A549 (cell line): ENCODE measurements around the gene PITX3. TPM values are rescaled to one million over a fixed set of nuclear protein-coding genes. Genes with fewer than 3 reads are reported as not detected.

Experiments used
- ATOH8 ChIP-seq: fragments of 250-450 bp; sonication (Bioruptor Pico); IDR thresholded peaks from 2 replicates; pipeline ENCODE4 v1.5.0; 2020; ENCODE audit warnings: low read depth, mild to moderate bottlenecking, moderate library complexity
- BCL3 ChIP-seq: fragments of >200 bp; sonication (Bioruptor Twin); formaldehyde crosslinking; IDR thresholded peaks from 3 replicates; pipeline ENCODE4 v1.6.1; 2016
- BHLHE40 ChIP-seq: IDR thresholded peaks from 2 replicates; pipeline ENCODE4 v1.6.1; 2012; ENCODE audit warnings: low read depth, low read length, inconsistent platforms
- CBX8 ChIP-seq: fragments of 200-600 bp; sonication (generic); IDR thresholded peaks from 2 replicates; pipeline ENCODE4 v1.6.1; 2016
- CEBPB ChIP-seq, 2 experiments: fragments of >200 bp in 1 of 2; sonication (Bioruptor Twin) in 1 of 2; formaldehyde crosslinking in 1 of 2; IDR thresholded peaks; 2 replicates each; pipeline ENCODE4 v1.6.1; 2012 to 2016
- CHD2 ChIP-seq: fragments of 150-350 bp; IDR thresholded peaks from 2 replicates; pipeline ENCODE4 v1.6.1; 2014; ENCODE audit warnings: low read length; ENCODE audit not compliant: partially characterized antibody
- E2F6 ChIP-seq: IDR thresholded peaks from 2 replicates; pipeline ENCODE4 v1.6.1; 2012; ENCODE audit warnings: low read depth, borderline replicate concordance
- EHF ChIP-seq: fragments of 250-450 bp; sonication (Bioruptor Pico); IDR thresholded peaks from 2 replicates; pipeline ENCODE4 v1.5.0; 2020; ENCODE audit warnings: mild to moderate bottlenecking
- EHMT2 ChIP-seq: fragments of 200-600 bp; sonication (generic); IDR thresholded peaks from 2 replicates; pipeline ENCODE4 v1.6.1; 2016; ENCODE audit warnings: antibody characterized with exemption, low read depth, mild to moderate bottlenecking, moderate library complexity
- ELK1 ChIP-seq: fragments of 150-350 bp; IDR thresholded peaks from 2 replicates; pipeline ENCODE4 v1.6.1; 2014; ENCODE audit warnings: low read depth, mild to moderate bottlenecking, low read length
- ESRRA ChIP-seq: fragments of 150-350 bp; IDR thresholded peaks from 2 replicates; pipeline ENCODE4 v1.6.1; 2014; ENCODE audit warnings: mild to moderate bottlenecking, low read length, borderline replicate concordance
- FOSB ChIP-seq: fragments of 250-450 bp; sonication (Bioruptor Pico); IDR thresholded peaks from 2 replicates; pipeline ENCODE4 v1.5.0; 2020; ENCODE audit warnings: mild to moderate bottlenecking, moderate library complexity
- FOSL2 ChIP-seq, 2 experiments: fragments of 450-650 bp in 1 of 2; fragments of >200 bp in 1 of 2; sonication (Bioruptor Twin) in 1 of 2; formaldehyde crosslinking; IDR thresholded peaks; 2 replicates each; pipeline versions ENCODE4 v1.5.0 to v1.6.1; 2016 to 2020; ENCODE audit warnings: mild to moderate bottlenecking in 1 of 2, moderate library complexity in 1 of 2
- HDAC2 ChIP-seq: fragments of 200-600 bp; sonication (generic); IDR thresholded peaks from 2 replicates; pipeline ENCODE4 v1.6.1; 2016
- HEYL ChIP-seq: fragments of 250-450 bp; sonication (Bioruptor Pico); IDR thresholded peaks from 2 replicates; pipeline ENCODE4 v1.8.0; 2021; ENCODE audit warnings: mild to moderate bottlenecking, moderate library complexity
- HMGXB4 ChIP-seq: fragments of 250-450 bp; sonication (Bioruptor Pico); IDR thresholded peaks from 2 replicates; pipeline ENCODE4 v1.5.0; 2021; ENCODE audit warnings: mild to moderate bottlenecking, moderate library complexity, borderline replicate concordance
- HOXA7 ChIP-seq: fragments of 250-450 bp; sonication (Bioruptor Pico); IDR thresholded peaks from 2 replicates; pipeline ENCODE4 v1.5.0; 2020; ENCODE audit warnings: mild to moderate bottlenecking, moderate library complexity
- JUNB ChIP-seq: fragments of >200 bp; sonication (Bioruptor Twin); formaldehyde crosslinking; IDR thresholded peaks from 2 replicates; pipeline ENCODE4 v1.6.1; 2016
- MAX ChIP-seq: IDR thresholded peaks from 2 replicates; pipeline ENCODE4 v1.6.1; 2012
- NR3C1 ChIP-seq: fragments of >200 bp; sonication (Bioruptor Twin); formaldehyde crosslinking; IDR thresholded peaks from 3 replicates; pipeline ENCODE4 v1.6.1; 2017
- PBX3 ChIP-seq: IDR thresholded peaks from 2 replicates; pipeline ENCODE4 v1.6.1; 2012
- POLR2A ChIP-seq: IDR thresholded peaks from 2 replicates; pipeline ENCODE4 v1.6.1; 2012; ENCODE audit warnings: mild to moderate bottlenecking, low read length
- RAD21 ChIP-seq, 2 experiments: fragments of >200 bp in 1 of 2; sonication (Bioruptor Twin) in 1 of 2; formaldehyde crosslinking in 1 of 2; IDR thresholded peaks in 1 of 2; conservative IDR thresholded peaks in 1 of 2; 2 replicates in 1 of 2; 3 replicates in 1 of 2; pipeline ENCODE4 v1.6.1; 2012 to 2018; ENCODE audit warnings: inconsistent platforms in 1 of 2
- RCOR1 ChIP-seq: fragments of 150-350 bp; IDR thresholded peaks from 2 replicates; pipeline ENCODE4 v1.6.1; 2014; ENCODE audit warnings: antibody characterized with exemption, low read length, low read depth
- REST ChIP-seq: fragments of 200-600 bp; sonication (generic); IDR thresholded peaks from 2 replicates; pipeline ENCODE4 v1.6.1; 2016; ENCODE audit warnings: antibody characterized with exemption, mild to moderate bottlenecking, moderate library complexity
- SMC3 ChIP-seq: fragments of >200 bp; sonication (Bioruptor Twin); formaldehyde crosslinking; IDR thresholded peaks from 3 replicates; pipeline ENCODE4 v1.6.1; 2018; ENCODE audit warnings: inconsistent platforms
- SREBF2 ChIP-seq: fragments of 450-650 bp; IDR thresholded peaks from 2 replicates; pipeline ENCODE4 v1.6.1; 2014; ENCODE audit warnings: mild to moderate bottlenecking, moderate library complexity
- USF2 ChIP-seq: fragments of 450-650 bp; IDR thresholded peaks from 2 replicates; pipeline ENCODE4 v1.6.1; 2014; ENCODE audit warnings: antibody characterized with exemption
- ZFP36 ChIP-seq: fragments of 450-650 bp; IDR thresholded peaks from 2 replicates; pipeline ENCODE4 v1.6.1; 2014; ENCODE audit warnings: borderline replicate concordance; ENCODE audit not compliant: partially characterized antibody
- ZNF302 ChIP-seq: fragments of 250-450 bp; sonication (Bioruptor Pico); IDR thresholded peaks from 2 replicates; pipeline ENCODE4 v1.9.0; 2021; ENCODE audit warnings: inconsistent platforms, mild to moderate bottlenecking, moderate library complexity
- polyA plus RNA-seq, 4 experiments: library from polyadenylated mRNA; depleted of rRNA in 3 of 4; stranded (reverse); fragments of >200 nt; fragmentation: RNase III in 1 of 4; extraction: RNeasy Plus Mini Kit Qiagen cat#74134 plus additional on column Dnase treatment in 1 of 4; gene quantifications; 2 replicates in 3 of 4; 3 replicates in 1 of 4; pipeline ENCODE4 v1.2.3, GENCODE V29; 2011 to 2017

The PITX3 gene
- polyA plus RNA-seq, 2 of the 4 experiments (the other 2 are of a cell fraction) = 0.09 TPM; not detected in 1

- TF ChIP-seq ELK1 (no peak), BCL3 (no peak), NR3C1 (no peak), HOXA7 (no peak), FOSB (CRISPR knock-in tag) (no peak), FOSL2 (IDR thresholded peaks at IDR 0.05) (no peak), FOSL2 (CRISPR knock-in tag; IDR thresholded peaks at IDR 0.05) (no peak), PBX3 (no peak), JUNB (no peak), EHMT2 (no peak), MAX (peak; percentile 98), RAD21 (conservative IDR thresholded peaks at IDR 0.05 in 1 of 2, IDR thresholded peaks at IDR 0.05 in 1 of 2) (no peak), CHD2 (no peak), ZFP36 (no peak), ESRRA (no peak), HDAC2 (no peak), ATOH8 (CRISPR knock-in tag) (peak; percentile 73; the same call in 1 of the 2 replicates), HMGXB4 (CRISPR knock-in tag) (no peak), ZNF302 (CRISPR knock-in tag) (no peak), RCOR1 (no peak), E2F6 (peak; percentile 97), EHF (CRISPR knock-in tag) (no peak), POLR2A (peak; percentile 23; the same call in 1 of the 2 replicates), USF2 (no peak), CEBPB (IDR thresholded peaks at IDR 0.05) (no peak), HEYL (CRISPR knock-in tag) (no peak), CBX8 (no peak), BHLHE40 (no peak), SREBF2 (no peak), REST (no peak), SMC3 (no peak)
Observed at GRCh38 chr10:102225646-102226541, 15.4 kb downstream of the PITX3 start, which contains the start of gene ELOVL3 (continued).
